Ramos (cell line): ENCODE data around the gene OR13C8.
"Not testable (repeated sequence)": the region's sequence is repeated elsewhere in the genome, so short reads cannot be mapped to it uniquely, and the experiment has no call there.

ENCODE experiments used
- in situ Hi-C: fragments of 300-500 bp; cut with MboI; formaldehyde crosslinking; loops from one replicate; pipeline ENCODE4 v1.14.3; 2022; ENCODE audit warnings: low sequenced_read_pairs; ENCODE audit not compliant: unreplicated experiment

OR13C8 gene, protein sequence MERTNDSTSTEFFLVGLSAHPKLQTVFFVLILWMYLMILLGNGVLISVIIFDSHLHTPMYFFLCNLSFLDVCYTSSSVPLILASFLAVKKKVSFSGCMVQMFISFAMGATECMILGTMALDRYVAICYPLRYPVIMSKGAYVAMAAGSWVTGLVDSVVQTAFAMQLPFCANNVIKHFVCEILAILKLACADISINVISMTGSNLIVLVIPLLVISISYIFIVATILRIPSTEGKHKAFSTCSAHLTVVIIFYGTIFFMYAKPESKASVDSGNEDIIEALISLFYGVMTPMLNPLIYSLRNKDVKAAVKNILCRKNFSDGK

DNA sequence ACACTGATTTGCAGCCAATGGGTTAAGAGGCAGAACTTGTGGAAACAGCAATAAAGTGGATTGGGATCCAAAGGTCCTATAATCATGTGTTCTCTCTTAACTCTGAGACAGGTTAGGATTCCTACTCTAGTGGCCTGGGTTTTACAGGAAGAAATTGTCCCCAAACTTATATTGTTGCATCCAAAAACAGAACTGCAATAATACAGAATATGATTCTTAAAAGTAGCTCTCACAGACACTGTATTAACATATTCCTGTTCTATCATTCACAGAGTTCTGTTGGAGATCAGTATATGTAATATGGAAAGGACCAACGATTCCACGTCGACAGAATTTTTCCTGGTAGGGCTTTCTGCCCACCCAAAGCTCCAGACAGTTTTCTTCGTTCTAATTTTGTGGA, at the start of gene OR13C8:
TSS of gene OR13C8 (plus strand) at position 301 of the 400 bp plus-strand sequence. CDS start at position 301, 0 bp downstream.
- in situ Hi-C loops, result no loop called here

DNA sequence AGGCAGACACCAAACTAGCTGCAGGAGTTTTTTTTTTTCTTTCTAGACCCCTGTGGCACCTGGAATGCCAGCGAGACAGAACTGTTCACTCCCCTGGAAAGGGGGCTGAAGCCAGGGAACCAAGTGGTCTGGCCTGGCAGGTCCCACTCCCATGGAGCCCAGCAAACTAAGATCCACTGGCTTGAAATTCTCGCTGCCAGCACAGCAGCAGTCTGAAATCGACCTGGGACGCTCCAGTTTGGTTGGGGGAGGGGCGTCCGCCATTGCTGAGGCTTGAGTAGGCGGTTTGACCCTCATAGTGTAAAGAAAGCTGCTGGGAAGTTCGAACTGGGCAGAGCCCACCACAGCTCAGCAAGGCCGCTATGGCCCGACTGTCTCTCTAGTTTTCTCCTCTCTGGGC, 48.7 kb upstream of the OR13C8 start:
- in situ Hi-C loops, result not testable (repeated sequence)

DNA sequence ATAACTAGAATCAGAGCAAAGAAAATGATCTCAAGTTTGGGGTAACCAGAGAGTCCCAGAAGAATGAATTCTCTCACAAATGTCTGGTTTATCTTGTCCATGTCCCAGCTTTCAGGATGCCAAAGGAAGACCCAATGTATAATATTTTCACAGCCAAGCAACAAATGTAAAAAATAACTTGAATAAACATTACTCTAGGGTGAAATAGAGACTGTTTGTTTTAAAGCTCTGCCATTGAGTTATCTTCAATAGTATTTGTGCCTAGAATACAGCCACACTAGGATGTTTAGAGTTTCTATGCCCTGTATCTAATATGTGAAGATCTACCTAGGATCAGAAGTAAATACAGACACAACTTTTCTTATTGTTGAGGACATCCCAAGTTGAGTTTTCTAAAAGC, 41.9 kb upstream of the OR13C8 start, which contains the start of gene OR13C4:
TSS of gene OR13C4 (minus strand) at position 101 of the 400 bp plus-strand sequence. CDS start at position 101, 0 bp downstream.
- in situ Hi-C loops, result no loop called here

DNA sequence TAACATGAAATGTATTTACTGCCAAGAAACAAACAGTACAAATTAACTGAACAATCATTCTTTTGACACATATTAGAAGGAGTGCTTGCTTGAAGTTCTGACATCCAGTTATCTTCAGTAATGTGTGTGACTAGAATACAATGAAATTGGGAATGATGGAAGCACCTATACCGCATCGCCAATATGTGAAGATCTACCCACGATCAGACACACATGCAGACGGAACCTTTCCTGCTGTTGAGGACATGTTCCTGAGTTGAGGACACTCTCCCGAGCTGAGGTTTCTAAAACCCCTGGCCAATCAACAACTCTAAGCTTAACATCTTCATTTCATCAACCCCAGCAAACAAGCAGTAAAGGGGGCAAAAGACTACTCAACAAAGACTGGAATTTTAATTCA, 32.2 kb upstream of the OR13C8 start, which contains the start of gene OR13C3:
TSS of gene OR13C3 (minus strand) at position 101 of the 400 bp plus-strand sequence. CDS start 133 bp downstream, outside the sequence.
- in situ Hi-C loops, result no loop called here

DNA sequence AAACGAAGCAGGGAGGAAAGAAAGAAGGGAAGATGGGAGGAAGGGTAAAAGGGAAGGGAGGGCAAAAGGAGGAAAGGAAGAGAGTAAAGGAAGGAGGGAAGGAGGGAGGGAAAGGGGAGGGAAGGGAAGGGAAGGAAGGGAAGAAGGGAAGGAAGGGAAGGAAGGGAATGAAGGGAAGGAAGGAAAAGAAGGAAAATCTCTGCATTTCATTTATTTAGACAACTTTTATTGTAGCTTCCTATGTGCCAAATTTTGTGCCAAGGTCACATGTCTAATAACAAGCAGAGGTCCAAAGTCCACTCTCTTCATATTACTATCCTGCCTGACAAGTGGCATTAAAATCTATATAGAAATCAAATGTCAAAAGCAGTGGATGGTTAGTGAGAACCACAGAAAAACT, 29.7 kb upstream of the OR13C8 start:
- in situ Hi-C loops, result no loop called here

DNA sequence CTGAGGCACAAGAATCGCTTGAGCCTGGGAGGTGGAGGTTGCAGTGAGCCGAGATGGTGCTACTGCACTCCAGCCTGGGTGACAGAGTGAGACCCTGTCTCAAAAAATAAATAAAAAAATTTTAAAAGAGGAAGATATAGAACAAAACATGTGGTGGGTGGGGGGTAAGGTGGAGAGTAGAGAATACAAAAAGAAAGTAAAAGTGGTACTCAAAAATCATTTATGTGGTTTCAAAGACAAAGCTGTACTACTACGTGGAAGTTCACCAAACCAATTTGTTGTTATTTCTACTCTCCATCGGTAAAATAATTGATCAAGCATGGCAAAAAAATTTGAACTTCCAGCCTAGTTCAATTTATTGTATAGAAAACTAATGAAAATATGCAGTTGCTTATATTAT, 24.3 kb upstream of the OR13C8 start:
- in situ Hi-C loops, result no loop called here

DNA sequence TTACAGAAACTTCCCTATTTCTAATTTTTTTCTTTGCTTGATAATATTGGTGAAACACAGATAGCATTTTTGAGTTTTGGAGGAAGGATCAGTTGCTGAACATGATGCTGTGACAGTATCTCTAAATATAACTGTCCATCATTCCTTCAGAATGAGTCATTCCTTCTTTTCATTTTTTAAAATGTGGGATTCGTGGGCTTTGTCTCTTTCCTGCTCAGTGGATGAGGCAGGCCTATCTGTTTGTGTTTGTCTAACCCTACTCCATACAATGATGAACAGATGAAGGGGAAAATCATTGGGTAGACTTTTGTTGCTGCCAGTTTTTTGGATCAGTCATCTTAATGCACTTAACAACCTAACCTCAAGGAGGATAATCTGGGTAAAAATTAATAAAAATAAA, 15.7 kb upstream of the OR13C8 start:
- in situ Hi-C loops, result no loop called here

DNA sequence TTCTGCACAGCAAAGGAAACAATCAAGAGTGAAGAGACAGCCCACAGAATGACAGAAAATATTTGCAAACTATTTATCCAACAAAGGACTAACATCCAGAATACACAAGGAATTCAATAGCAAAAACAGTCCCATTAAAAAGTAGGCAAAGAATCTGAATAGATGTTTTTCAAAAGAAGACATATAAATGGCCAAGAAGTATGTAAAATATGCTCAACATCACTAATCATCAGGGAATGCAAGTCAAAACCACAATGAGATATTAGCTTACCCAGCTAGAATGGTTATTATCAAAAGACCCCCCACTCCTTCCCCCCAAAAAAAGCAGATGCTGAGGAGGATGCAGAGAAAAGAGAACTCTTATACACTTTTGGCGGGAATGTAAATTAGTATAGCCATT, 13.4 kb upstream of the OR13C8 start:
- in situ Hi-C loops, result no loop called here

DNA sequence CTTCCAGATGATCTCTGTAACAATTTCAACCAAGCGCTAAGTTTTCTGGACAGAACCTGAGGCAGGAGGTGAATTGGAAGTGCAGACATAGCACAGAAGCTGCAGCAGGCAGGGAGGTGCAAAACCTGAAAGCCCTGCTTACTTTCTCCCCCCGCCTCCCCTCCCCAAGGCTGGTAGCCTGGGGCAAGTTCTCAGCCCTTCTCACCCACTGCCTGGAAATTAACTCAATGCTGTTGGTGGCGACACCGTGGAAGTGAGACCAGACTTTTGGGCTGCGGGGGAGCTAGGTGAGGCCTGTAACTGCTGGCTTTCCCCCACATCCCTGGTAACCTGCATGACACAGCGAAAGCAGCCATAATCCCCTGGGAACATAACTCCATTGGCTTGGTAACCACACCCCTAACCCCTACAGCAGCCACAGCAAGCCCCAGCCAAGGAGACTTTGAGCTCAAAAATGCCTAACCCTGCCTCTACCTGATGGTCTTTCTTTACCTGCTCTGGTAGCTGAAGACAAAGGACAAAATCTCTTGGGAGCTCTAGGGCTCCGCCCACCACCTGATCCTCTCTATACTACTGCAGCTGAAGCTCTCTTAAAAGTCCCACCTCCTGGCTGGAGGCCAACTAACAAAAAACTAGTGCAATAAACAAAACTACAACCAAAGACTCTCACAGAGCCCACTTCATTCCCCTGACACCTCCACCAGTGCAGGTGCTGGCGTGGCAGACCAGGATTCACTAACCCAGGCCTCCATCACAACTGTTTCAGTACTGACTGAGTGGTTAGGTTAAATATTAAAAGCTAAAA, 11.9 kb upstream of the OR13C8 start:
- in situ Hi-C loops, result no loop called here

DNA sequence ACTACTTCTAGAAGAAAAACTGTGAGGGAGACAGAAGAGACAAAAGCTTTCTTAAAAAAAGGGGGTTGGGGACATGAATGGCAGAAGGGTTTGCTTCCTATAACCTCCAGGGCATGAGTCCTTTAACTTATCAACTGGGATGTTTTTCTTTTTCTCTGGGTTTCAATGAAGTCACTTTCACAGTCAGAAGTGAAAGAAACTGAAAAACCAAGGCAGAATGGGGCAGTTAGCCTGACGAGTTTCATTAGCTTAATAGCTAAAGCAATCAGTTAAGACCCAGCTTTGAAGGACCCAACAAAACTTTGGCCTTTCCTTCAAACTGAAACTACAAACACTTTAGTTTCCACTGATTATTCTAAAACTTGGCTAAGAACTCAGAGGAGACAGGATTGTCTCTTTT, 4.6 kb upstream of the OR13C8 start:
- in situ Hi-C loops, result no loop called here

DNA sequence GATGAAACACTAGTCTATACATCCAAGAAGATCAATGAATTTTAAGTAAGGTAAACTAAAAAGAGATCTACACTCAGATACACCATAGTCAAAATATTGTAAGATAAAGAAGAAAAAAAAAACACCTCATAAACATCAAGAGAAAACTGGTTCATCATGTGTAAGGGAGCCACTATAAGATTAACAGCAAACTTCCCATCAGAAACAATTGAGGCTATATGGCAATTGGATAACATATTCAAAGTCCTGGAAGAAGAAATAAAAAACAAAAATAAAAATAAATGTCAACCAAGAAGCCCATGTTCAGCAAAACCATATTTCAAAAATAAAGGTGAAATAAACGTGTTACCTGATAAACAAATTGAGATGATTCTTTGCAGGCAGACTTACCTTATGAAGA, 3.6 kb downstream of the OR13C8 start:
- in situ Hi-C loops, result no loop called here

DNA sequence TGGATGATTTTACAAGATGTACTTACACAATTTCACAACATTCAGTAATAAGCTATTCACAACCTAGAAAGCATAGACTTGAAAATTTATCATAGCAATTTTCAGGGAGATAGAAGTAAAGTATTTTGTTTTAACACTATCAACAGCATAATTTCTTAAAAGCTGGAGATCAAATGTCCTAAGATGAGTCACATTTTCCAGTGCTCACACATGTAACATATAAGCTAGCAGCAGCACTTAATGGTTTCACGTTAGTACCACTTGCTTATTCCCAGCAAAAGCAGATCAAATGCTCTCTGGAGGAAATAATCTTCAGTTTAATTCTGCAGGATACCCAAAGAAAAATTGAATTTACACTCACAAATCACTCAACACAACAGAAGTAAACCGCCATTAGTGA, 6.5 kb downstream of the OR13C8 start:
- in situ Hi-C loops, result no loop called here

DNA sequence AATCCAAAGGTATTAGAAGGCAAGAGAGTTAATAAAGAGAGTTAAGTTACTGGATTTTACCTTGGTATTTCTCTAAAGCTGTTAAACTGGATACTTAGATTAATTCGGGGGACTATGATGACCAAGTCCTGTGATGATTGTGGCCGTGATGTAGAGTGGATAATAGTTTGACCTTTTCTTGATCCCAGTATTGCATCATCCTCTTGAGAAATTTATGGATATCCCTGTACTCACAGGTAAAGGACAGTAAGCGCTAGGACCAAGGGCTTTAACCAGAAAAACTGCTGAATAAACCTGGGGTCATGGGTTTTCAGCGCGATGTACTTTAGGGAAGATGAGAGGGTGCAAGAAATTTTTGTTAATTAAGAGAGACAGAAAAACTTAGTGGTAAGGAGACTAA, 8.3 kb downstream of the OR13C8 start:
- in situ Hi-C loops, result no loop called here

DNA sequence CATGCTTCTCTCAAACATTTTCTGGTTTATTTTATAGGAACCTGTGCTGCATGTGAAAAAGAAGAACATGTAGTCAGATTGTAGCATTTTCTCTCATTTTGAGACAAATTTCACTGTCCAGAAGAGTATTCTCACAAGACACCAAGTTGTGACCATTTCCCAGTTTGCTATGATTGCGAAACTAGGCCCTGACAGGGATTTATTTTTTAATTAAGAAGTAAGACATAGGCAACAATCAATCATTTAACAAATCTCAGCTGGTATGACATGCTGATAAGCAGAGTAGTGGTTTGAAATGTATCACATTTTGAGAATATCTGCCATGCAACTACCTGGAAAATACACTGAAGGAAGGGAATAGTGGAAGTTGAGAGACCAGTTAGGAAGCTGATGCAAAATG, 11.6 kb downstream of the OR13C8 start:
- in situ Hi-C loops, result no loop called here

DNA sequence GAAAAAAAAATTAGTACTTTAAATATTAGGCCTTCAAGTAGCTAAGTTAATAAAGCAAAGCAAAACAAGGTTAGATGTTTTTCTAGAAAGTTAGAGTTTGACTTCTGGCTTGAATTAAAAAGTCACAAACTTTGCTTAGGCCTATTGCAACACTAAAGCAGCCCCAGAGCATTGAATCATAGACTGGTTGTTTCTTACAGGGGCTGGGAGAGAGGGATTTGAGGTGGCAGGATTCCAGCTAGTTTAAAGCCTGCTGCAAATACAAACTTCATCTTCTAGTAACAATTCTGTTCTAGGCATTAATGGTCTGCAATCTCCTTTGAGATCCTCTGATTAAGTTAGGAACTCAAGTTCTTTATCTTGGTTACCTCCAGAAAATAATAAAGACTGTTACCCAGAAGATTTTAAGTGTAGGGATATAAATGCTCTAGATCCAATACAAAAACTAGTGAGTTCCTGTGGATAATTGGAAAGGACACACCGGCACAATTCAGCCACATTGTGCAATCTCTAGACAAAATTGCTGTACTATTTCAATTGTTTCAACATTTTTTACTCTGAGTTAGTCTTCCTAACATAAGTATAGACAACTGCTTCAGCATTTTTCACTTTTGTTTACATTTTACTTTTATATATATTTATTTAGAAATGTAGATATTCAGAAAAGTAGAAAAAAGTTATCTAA, 17.7 kb downstream of the OR13C8 start:
- in situ Hi-C loops, result no loop called here

DNA sequence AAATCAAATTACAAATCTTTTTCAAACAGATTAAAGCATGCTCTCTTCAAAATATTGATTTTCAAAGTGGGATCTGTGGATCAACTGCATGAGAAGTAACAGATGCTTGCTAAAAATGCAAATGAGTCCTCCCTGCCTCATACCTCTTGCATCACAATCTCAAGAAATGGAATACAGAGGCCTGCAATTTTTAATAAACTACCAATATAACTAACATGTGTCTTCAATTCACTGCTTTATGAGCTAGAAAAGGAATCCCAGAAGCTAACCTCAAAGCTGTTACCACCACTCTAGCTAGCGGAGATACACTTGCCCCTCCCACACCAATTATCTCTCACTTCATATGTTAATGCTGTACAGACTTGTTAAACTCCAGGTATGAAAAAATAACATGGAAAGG, 20.7 kb downstream of the OR13C8 start:
- in situ Hi-C loops, result no loop called here

DNA sequence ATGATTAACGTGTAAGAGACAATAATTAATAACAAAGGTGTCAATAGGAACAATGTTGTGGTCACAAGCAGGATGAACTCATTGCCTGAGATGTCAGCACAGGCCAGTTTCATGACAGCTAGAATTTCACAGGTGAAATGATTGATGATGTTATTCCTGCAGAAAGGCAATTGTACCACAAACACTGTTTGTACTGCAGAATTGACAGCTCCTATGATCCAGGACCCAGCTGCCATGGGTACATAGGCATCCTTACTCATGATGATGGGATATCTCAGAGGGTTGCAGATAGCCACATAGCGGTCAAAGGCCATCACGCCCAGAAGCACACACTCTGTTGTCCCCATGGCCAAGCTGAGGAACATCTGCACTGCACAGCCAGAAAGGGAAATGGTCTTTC, 29.8 kb downstream of the OR13C8 start:
- in situ Hi-C loops, result not testable (repeated sequence)

DNA sequence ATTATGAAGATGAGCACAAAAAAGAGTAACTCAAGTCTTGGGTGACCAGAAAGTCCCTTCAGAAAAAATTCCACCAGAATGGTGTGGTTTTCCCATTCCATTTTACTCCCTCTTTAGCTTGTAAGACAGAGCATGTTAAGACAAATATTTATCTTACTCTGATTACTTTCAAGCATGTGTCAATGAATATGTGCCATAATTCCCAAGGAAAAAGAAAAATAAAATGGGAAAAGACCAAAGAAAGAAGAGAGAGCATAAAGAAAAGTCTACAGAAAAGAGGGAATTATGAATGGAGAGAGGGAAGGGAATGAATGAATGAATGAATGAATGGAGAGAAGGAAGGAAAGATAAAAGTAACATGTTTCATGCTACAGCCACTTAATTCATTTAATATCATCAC, 30.3 kb downstream of the OR13C8 start, which contains the start of gene OR13C5:
TSS of gene OR13C5 (minus strand) at position 101 of the 400 bp plus-strand sequence. CDS start at position 101, 0 bp downstream.
- in situ Hi-C loops, result not testable (repeated sequence)

DNA sequence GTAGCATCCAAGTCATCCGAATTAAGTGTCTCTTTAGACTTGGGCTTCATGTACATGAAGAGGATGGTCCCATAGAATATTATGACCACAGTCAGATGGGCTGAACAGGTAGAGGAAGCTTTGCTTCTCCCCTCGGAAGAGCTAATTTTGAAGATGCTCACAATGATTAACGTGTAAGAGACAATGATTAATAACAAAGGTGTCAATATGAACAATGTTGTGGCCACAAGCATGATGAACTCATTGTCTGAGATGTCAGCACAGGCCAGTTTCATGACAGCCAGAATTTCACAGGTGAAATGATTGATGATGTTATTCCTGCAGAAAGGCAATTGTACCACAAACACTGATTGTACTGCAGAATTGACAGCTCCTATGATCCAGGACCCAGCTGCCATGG, 35.8 kb downstream of the OR13C8 start:
- in situ Hi-C loops, result no loop called here

DNA sequence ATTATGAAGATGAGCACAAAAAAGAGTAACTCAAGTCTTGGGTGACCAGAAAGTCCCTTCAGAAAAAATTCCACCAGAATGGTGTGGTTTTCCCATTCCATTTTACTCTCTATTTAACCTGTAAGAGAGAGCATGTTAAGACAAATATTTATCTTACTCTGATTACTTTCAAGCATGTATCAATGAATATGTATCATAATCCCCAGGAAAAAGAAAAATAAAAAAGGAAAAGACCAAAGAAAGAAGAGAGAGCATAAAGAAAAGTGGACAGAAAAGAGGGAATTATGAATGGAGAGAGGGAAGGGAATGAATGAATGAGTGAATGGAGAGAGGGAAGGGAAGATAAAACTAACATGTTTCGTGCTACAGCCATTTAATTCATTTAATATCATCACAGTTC, 36.6 kb downstream of the OR13C8 start, which contains the start of gene OR13C2:
TSS of gene OR13C2 (minus strand) at position 101 of the 400 bp plus-strand sequence. CDS start at position 101, 0 bp downstream.
- in situ Hi-C loops, result not testable (repeated sequence)

DNA sequence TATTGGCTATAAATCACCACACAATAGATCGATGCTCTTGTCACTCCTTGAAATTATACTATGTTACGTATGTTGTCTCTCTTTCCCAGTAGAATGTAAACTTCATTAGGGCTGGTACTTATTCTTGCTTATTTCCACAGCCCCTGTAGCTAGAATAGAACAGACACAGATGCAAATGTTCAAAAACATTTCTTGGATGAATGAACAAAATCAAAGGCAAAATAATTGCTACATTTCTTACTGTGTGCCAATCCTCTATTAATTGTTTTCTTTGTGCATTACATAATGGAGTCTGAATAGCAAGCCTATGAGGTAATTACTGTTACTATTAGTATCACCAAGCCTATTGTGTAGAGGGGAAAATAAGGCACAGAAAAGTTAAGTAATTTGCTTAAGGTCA, 37.2 kb downstream of the OR13C8 start:
- in situ Hi-C loops, result no loop called here
